Stomach (tissue), 4 donors: ENCODE data around the gene KMT5B.

Experiments used
- CTCF ChIP-seq, 7 experiments: fragments of 450-650 bp in 4 of 7; fragments of 200-600 bp in 3 of 7; sonication (generic) in 3 of 7; IDR thresholded peaks; one replicate each; pipeline ENCODE4 v1.5.1; 2016 to 2019; ENCODE audit warnings: antibody characterized with exemption in 7 of 7, control low read depth in 2 of 7, mild to moderate bottlenecking in 1 of 7
- POLR2A ChIP-seq, 4 donors: fragments of 450-650 bp; IDR thresholded peaks; one replicate each; pipeline ENCODE4 v1.6.1; 2016; ENCODE audit warnings: antibody characterized with exemption in 4 of 4, control low read depth in 2 of 4, mild to moderate bottlenecking in 1 of 4, moderate library complexity in 1 of 4

- TF ChIP-seq POLR2A (IDR thresholded peaks at IDR 0.05) (no peak), CTCF (IDR thresholded peaks at IDR 0.05) (no peak)
Measured at GRCh38 chr11:68242616-68243015, 29.5 kb upstream of the KMT5B start.
